MV-4-11 (cell line): ENCODE data around the gene PRSS33.

ENCODE experiments used
- DNase-seq: peaks from one replicate; lab custom pipeline; 2025; lab: John Stamatoyannopoulos, UW

PRSS33 gene

DNA sequence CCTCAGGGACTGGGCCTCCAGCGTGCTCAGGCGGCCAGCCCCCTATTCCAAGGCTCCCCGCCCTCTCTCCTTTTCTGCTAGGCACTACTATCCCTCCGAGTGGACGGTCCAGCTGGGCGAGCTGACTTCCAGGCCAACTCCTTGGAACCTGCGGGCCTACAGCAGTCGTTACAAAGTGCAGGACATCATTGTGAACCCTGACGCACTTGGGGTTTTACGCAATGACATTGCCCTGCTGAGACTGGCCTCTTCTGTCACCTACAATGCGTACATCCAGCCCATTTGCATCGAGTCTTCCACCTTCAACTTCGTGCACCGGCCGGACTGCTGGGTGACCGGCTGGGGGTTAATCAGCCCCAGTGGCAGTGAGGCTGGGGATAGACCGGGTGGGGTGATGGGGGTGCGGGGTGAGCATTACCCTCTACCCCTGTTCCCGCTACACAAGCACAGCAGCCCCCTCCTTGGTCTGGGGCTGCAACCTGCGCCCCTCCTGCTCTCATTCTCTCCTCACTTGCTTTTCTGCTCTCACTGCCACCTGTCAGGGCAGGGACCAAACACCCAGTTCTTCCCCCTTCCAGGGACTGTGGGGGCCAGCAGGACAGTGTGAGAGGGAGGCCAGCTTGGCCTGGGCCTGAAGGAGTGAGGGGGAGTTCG lies 12.0 kb upstream of the PRSS33 start:
- no peak for DNase-seq

- no peak for DNase-seq
These were observed 11.4 kb upstream of the PRSS33 start for GRCh38 chr16:2798723-2799204.

- DNase-seq, result peak; percentile 34
These were observed 8.2 kb upstream of the PRSS33 start for GRCh38 chr16:2795395-2796143.

DNA sequence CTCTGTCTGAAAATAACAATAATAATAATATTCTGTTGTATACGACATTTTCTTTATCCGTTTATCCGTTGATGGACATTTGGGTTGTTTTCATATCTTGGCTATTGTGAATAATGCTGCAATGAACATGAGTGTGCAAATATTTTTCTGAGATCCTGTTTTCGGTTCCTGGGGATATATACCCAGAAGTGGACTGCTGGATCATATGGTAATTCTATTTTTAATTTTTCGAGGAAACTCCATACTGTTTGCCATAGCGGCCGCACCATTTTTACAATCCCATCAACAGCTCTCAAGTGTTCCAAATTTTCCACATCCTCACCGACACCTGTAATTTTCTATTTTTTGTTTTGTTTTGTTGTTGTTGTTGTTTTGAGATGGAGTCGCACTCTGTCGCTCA lies 5.6 kb upstream of the PRSS33 start:
- no peak for DNase-seq

DNA sequence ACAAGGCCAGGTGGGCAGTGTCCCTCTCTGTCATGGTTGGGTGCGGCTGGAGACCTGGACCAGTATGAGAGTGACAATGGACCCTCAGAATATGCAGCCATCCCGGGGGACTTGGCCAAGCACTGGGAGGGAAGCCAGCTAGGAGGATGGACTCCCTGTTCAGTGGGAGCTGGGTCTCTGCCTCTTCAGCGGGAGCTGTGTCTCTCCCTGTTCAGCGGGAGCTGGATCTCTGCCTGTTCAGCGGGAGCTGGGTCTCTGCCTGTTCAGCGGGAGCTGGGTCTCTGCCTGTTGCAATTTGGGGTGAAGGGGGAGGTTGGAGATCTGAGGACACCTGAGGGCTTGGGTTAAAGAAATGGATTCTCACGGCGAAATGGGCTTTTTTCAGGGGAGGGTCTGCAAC lies 3.8 kb upstream of the PRSS33 start:
- no peak for DNase-seq

- no peak for DNase-seq
These were observed 3.3 kb upstream of the PRSS33 start for GRCh38 chr16:2790631-2791030.

DNA sequence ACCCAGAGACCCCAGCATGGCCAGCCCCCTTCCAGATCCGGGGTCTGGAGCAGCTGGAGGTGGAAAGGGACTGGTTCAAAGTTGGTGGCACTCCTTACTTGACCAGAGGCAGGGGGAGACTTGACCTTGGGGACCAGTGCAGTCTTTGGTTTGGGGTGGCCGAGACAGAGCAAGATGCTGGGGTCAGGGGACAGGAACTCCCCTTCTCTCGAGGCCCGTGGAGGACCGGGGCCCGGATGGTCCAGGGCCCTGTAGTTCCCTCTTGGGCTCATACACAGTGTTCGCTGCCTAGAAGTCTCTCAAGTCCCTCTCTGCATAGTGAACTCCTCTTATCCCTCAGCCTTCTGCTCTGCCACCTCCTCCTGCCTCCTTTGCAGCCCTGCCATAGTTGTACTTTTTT lies 601 bp upstream of the PRSS33 start:
- no peak for DNase-seq

DNA sequence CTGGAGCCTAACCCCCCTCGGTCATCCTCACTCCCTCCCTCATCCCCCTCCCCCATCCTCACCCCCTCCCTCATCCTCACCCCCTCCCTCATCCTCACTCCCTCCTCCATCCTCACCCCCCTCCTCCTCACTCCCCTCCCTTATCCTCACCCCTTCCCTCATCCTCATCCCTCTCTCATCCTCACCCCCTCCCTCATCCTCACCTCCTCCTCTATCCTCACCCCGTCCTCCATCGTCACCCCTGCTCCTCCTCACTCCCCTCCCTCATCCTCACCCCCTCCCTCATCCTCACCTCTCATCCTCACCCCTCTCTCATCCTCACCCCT lies 571 bp downstream of the PRSS33 start:
- DNase-seq, result no peak

GRCh38 chr16:2786061-2786825 lies 1.1 kb downstream of the PRSS33 start:
- DNase-seq, result no peak

GRCh38 chr16:2785101-2785991 lies 2.0 kb downstream of the PRSS33 start:
- DNase-seq, result no peak

DNA sequence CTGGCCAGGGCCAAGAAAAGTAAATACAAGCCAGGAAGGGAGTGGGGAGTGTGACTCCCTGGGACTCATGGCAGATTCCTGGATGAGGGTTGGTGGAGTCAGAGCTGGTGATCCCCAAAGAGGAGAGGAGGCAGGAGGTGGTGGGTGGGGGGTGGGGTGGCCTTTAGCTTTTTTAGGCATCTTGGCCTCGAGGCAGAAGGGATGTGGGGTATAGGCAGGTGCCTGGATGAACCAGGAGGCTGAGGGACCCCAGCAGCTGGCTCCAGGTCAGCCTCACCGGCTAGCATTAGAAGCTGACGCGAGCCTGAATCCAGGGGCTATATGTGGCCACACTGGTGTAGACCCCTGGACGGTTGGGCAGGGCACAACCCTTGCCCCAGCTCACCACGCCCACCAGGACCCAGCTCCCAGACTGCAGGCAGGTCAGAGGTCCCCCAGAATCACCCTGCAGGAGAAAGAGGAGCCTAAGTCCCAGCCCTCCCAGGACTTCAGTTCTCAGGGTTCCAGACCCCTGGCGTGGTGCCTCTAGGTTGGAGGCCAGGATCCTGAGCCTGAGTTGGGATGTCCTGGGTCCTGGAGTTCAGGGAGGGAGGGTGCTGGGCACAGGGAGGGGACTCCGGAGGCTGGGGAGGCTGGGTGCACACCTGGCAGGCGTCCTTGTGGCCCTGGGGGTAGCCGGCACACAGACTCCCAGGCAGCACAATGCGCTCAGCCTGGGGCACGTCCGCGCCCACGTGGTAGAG lies 2.8 kb downstream of the PRSS33 start:
- DNase-seq, result no peak

DNA sequence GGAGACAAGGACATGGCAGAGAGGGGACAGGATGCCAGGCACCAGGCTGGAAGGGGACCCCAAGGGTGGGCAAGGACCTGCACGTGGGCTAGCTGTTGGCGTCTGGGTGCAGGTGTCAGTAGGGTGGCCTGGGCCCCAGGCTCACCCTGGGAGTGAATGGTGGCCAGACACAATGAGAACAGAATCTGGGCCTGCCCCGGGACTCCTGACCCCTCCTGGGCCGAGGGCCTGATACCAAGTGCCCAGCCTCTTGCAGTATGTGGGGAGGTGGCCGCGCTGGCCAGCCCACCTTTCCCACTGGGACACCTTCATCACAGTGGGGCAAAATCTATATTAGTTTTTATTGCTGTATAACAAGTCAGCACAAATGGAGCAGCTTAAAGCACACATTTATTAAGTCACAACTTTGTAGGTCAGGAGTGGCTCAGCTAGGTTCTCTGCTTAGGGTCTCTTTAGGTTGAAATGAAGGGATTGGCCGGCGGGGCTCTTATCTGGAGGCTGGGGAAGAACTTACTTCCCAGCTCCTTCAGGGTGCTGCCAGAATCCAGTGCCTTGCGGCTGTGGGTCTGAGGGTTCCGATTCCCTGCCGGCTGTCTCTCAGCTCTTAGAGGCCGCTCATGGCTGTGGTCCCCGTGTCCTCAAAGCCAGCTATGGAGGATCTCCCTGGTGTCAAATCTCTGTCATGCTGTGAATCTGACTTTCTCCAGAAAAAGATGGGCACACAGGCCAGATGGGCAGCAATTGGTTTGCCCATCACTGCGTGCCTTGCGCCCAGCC lies 3.6 kb downstream of the PRSS33 start:
- DNase-seq, result no peak

DNA sequence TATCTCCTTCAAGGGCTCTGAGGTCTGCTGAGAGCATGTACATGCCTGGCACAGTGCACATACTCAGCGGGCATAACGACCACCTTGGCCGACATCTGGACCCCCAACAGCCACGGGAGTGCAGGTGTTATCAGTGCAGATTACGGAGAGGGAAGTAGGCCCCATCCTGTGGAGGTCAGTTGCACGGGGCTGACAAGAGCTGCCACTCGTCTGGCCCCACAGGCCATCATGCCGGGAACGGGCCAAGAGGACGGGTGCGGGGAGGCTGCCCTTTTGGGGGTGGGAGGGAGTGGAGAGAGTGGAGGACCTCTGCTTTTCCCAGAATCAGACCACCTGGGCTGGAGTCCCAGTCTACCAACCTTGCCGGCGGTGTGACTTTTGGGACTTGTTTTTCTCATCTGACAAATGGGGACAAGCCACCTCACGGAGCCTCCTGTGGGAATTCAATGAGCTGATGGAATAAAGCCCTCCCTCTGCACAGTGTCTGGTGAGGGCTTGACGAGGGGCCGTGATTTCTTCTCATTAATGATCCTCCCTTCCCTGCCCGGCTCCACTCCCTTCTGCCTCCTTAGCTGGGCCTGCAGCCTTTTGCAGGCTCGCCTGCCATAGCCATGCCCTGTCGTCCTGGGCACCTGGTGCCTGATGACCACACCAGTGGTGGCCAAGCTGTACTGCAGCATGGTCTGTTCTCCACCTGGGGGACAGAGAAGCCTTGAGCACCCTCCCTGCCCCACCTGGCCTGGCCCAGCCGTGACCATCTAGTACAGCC lies 4.6 kb downstream of the PRSS33 start:
- no peak for DNase-seq

- DNase-seq, result no peak
These were observed 7.1 kb downstream of the PRSS33 start for GRCh38 chr16:2779978-2780898.

GRCh38 chr16:2779151-2779920 lies 8.0 kb downstream of the PRSS33 start:
- no peak for DNase-seq

DNA sequence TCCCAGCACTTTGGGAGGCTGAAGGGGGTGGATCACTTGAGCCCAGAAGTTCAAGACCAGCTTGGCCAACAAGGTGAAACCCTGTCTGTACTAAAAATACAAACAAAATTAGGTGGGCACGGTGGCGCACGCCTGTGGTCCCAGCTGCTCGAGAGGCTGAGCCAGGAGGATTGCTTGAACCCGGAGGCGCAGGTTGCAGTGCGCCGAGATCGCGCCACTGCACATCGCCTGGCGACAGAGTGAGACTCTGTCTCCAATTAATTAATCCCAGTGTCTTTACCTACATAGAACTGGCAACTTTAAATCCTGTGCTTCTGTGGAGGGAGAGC lies 8.8 kb downstream of the PRSS33 start:
- DNase-seq, result no peak

GRCh38 chr16:2777903-2778629 lies 9.3 kb downstream of the PRSS33 start:
- DNase-seq, result no peak
